ENCODE results near the gene IPO4.

IPO4 gene

DNA sequence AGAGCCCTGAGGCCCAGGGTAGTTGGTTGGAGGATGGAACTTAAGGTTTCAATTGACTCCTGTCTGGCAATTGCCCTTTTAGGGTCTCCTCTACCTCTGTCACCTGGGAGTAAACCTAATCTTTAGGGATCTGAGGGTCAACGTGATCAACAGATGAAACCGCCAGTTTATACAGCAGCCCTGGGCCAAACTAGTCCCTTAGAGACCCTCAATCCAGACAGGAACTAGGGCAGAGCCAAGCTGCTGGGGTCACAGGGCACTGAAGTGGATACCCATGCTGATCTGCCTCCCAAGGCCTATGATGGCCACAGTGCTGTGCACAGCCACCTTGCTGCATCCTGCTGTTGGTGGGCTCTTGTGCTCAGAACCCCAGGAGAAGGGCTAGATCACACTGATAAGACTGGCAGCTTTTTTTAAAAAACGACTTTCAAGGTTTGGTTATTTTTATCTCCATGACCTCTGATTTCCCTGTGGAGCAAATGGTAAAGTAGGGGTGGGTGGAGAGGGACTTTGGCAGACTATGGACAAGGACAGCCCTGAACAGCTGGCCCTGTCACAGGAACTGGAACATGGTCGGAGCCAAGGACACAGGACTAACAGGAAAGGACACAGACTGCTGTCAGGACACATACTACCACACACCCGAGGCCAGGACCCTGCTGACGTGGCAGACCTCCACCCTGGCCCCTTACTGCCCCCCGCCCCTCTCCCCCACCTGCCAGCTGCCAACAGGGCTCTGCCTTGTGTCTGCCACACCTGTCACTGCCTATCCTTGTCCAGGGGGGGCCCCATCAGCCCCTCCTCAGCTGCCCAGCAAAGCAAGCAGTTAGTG lies 57.7 kb downstream of the IPO4 start:
- H3K4me3 ChIP-seq (ENCODE audit: low read depth, low read length), result no peak overlapping the region
- TF ChIP-seq, protein P1, sequence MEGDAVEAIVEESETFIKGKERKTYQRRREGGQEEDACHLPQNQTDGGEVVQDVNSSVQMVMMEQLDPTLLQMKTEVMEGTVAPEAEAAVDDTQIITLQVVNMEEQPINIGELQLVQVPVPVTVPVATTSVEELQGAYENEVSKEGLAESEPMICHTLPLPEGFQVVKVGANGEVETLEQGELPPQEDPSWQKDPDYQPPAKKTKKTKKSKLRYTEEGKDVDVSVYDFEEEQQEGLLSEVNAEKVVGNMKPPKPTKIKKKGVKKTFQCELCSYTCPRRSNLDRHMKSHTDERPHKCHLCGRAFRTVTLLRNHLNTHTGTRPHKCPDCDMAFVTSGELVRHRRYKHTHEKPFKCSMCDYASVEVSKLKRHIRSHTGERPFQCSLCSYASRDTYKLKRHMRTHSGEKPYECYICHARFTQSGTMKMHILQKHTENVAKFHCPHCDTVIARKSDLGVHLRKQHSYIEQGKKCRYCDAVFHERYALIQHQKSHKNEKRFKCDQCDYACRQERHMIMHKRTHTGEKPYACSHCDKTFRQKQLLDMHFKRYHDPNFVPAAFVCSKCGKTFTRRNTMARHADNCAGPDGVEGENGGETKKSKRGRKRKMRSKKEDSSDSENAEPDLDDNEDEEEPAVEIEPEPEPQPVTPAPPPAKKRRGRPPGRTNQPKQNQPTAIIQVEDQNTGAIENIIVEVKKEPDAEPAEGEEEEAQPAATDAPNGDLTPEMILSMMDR (IDR thresholded peaks at IDR 0.05; ENCODE audit: borderline replicate concordance, insufficient read depth, low read depth, low read length), result no peak

DNA sequence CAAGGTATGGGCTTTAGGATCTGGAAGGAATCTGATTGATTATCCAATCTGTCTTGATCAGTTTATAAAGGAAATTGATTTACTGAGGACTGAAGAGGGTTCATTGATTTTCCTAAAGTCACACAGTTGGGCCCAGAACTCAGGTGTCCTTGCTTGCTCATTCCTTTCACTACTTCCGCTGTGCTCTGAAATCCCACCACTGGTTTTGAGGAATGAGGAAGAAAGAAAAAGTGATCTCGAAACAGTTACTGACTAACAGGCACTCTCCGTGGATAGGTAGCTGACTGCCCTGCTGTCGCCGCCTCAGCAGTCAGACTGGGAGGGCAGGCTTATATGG lies 58.3 kb downstream of the IPO4 start, which contains the start of gene FITM1:
FITM1 (plus strand) TSS at position 280 of the 337 bp plus-strand sequence. CDS start 905 bp downstream, outside the sequence.
- TF ChIP-seq, protein P1 (IDR thresholded peaks at IDR 0.05; ENCODE audit: borderline replicate concordance, insufficient read depth, low read depth, low read length), result no peak
- H3K4me3 ChIP-seq (ENCODE audit: low read depth, low read length), result no peak within 1 kb of the TSS
